ENCODE measurements around the gene SH3GL1. TPM values are rescaled to one million over a fixed set of nuclear protein-coding genes. Genes with fewer than 3 reads are reported as not detected.

The SH3GL1 gene
- total and polyA plus RNA-seq, 2 of the 4 experiments (the other 2 are of a cell fraction): 28.1 to 138 TPM

GRCh38 chr19:4367336-4367723, 33.0 kb downstream of the SH3GL1 start:
- dilution Hi-C loops (cut with HindIII; ENCODE audit: low sequenced_read_pairs, unreplicated experiment): no loop called here
- H3K27me3 ChIP-seq (ENCODE audit: control insufficient read depth, insufficient read depth, low read length): no peaks in the 10 kb centered on the region
- H3K14ac ChIP-seq (replicated peaks; ENCODE audit: low read depth, low read length): no peak overlapping the region
- H2BK20ac ChIP-seq (ENCODE audit: low read depth, low read length): no peak overlapping the region
- 0 out of 2 replicates have a peak overlapping the region, but pooled peaks have one; percentile 20 for H2AK5ac ChIP-seq (ENCODE audit: low read depth, low read length)
- intact Hi-C loops (cut with micrococcal nuclease): no loop called here
- H3K4ac ChIP-seq (ENCODE audit: low read depth, low read length): no peak overlapping the region
- in situ Hi-C loops (cut with MboI; ENCODE audit: low sequenced_read_pairs): no loop called here
- 100% methylated on average over 2 of the region's 10 CpGs; no CpG with 5 or more reads in 1 of the 2 experiments for WGBS, 2 experiments (ENCODE audit: extremely low coverage in 2 of 2, insufficient read length in 1 of 2)
- peaks cover 17% of the 10 kb centered on the region for H3K9me1 ChIP-seq (ENCODE audit: insufficient read depth, low read length)
- H3K23ac ChIP-seq (ENCODE audit: low read depth, low read length): no peak overlapping the region
- H3K18ac ChIP-seq (ENCODE audit: low read depth, low read length): no peak overlapping the region
- no peak overlapping the region for H3K27ac ChIP-seq (ENCODE audit: insufficient read depth, low read length)
- DNase-seq (no peak), ATAC-seq (ENCODE audit: low read depth) (no peak)
- no peak overlapping the region for H2AK9ac ChIP-seq (replicated peaks; ENCODE audit: low read depth, low read length, poor library complexity)
- ChIA-PET CTCF (no interaction called here), POLR2A (ENCODE audit: unreplicated experiment) (no interaction called here)
- H3K4me1 ChIP-seq (ENCODE audit: control insufficient read depth, insufficient read depth, low read length): peaks cover 17% of the 10 kb centered on the region
- peaks cover 46% of the 10 kb centered on the region for H3K36me3 ChIP-seq (ENCODE audit: control insufficient read depth, insufficient read depth, low read length)
- H4K20me1 ChIP-seq (ENCODE audit: insufficient read depth, low read length): peaks cover 35% of the 10 kb centered on the region
- H2AFZ ChIP-seq (replicated peaks; ENCODE audit: low read length, poor library complexity): no peak overlapping the region
- H3K9me3 ChIP-seq (ENCODE audit: control insufficient read depth, insufficient read depth, low read length): no peaks in the 10 kb centered on the region
- no peak overlapping the region for H4K91ac ChIP-seq (ENCODE audit: insufficient read depth, low read depth, low read length)
- TF ChIP-seq NFE2L2 (IDR thresholded peaks at IDR 0.05; ENCODE audit: low read depth, low read length) (no peak), RCOR1 (IDR thresholded peaks at IDR 0.05; ENCODE audit: insufficient replicate concordance, low read length) (no peak), SMC3 (IDR thresholded peaks at IDR 0.05; ENCODE audit: low read depth, low read length) (no peak), MXI1 (IDR thresholded peaks at IDR 0.05; ENCODE audit: borderline replicate concordance, low read depth, low read length) (no peak), MAZ (IDR thresholded peaks at IDR 0.05; ENCODE audit: borderline replicate concordance, low read depth, low read length) (no peak), POLR2A (IDR thresholded peaks at IDR 0.05; ENCODE audit: low read depth, low read length) (no peak), MAFK (IDR thresholded peaks at IDR 0.05; ENCODE audit: low read depth, low read length) (no peak), RAD21 (IDR thresholded peaks at IDR 0.05; ENCODE audit: low read length) (no peak), BHLHE40 (IDR thresholded peaks at IDR 0.05; ENCODE audit: low read depth, low read length) (no peak), FOS (IDR thresholded peaks at IDR 0.05; ENCODE audit: low read depth, low read length) (no peak), CHD1 (IDR thresholded peaks at IDR 0.05; ENCODE audit: low read depth, low read length) (no peak), CEBPB (IDR thresholded peaks at IDR 0.05; ENCODE audit: low read depth, low read length) (no peak)
- BruUV-seq (replicated peaks): no TSS peak
- H2BK120ac ChIP-seq (ENCODE audit: low read depth, low read length): no peak overlapping the region
- H2BK15ac ChIP-seq (ENCODE audit: low read depth, low read length): no peak overlapping the region
- no peak overlapping the region for H3K4me2 ChIP-seq (ENCODE audit: low read depth, low read length)
- no peak overlapping the region for H4K8ac ChIP-seq (ENCODE audit: low read depth in 2 of 2, low read length in 2 of 2)
- H3K79me1 ChIP-seq (ENCODE audit: low read depth in 1 of 2, low read length in 2 of 2): peaks cover 12 to 76% of the 10 kb centered on the region in 2 experiments
- no peak overlapping the region for H3K56ac ChIP-seq (ENCODE audit: extremely low read depth, insufficient read depth, low read length)
- no peak overlapping the region for H3K4me3 ChIP-seq (ENCODE audit: insufficient read depth, low read depth, low read length)
- no peak overlapping the region for H2BK5ac ChIP-seq (ENCODE audit: low read depth, low read length, poor library complexity, severe bottlenecking)
- H4K5ac ChIP-seq (ENCODE audit: low read depth, low read length): no peak overlapping the region
- H3K9ac ChIP-seq (ENCODE audit: low read depth, low read length): no peak overlapping the region

Data from IMR-90 (cell line).